ENCODE data around the gene ANAPC16.

DNA sequence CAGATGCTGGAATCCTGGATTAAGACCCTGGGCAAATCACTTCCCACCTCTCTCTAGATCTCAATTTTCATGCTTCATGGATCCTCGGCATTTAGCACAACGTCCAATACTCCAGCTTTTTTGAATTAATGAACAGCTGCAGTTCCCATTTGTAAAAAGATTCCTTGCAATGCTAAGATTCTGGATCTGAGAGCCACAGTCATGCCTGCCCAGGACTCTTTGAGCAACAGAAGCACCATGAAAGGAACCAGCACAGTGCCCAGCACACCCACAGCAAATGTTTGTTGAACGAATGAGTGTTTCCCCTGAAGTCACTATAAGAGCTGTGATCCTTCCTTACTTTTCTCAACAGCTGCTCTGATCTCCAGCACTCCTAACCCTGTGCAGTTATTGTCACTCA is 37.2 kb downstream of the ANAPC16 start:
- TF ChIP-seq, protein P1, sequence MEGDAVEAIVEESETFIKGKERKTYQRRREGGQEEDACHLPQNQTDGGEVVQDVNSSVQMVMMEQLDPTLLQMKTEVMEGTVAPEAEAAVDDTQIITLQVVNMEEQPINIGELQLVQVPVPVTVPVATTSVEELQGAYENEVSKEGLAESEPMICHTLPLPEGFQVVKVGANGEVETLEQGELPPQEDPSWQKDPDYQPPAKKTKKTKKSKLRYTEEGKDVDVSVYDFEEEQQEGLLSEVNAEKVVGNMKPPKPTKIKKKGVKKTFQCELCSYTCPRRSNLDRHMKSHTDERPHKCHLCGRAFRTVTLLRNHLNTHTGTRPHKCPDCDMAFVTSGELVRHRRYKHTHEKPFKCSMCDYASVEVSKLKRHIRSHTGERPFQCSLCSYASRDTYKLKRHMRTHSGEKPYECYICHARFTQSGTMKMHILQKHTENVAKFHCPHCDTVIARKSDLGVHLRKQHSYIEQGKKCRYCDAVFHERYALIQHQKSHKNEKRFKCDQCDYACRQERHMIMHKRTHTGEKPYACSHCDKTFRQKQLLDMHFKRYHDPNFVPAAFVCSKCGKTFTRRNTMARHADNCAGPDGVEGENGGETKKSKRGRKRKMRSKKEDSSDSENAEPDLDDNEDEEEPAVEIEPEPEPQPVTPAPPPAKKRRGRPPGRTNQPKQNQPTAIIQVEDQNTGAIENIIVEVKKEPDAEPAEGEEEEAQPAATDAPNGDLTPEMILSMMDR (IDR thresholded peaks at IDR 0.05), result no peak
- TF ChIP-seq EP300 (IDR thresholded peaks at IDR 0.05) (no peak), POLR2A (IDR thresholded peaks at IDR 0.05; ENCODE audit: low read length) (no peak), RFX5 (IDR thresholded peaks at IDR 0.05) (no peak), CBX2 (IDR thresholded peaks at IDR 0.05; ENCODE audit: borderline replicate concordance, low read depth) (no peak), NR3C1 (IDR thresholded peaks at IDR 0.05) (no peak), TP53 (CRISPR knock-in tag; IDR thresholded peaks at IDR 0.05) (no peak), MYC (IDR thresholded peaks at IDR 0.05; ENCODE audit: borderline replicate concordance, low read length) (no peak), RAD21 (conservative IDR thresholded peaks at IDR 0.05 in 1 of 2, IDR thresholded peaks at IDR 0.05 in 1 of 2) (no peak)
- TF ChIP-seq, protein P2, sequence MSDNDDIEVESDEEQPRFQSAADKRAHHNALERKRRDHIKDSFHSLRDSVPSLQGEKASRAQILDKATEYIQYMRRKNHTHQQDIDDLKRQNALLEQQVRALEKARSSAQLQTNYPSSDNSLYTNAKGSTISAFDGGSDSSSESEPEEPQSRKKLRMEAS (IDR thresholded peaks at IDR 0.05), result no peak

All from A549 (cell line).